GM23338 (cell line): ENCODE data around the gene CYP3A7. TPM values are rescaled to one million over a fixed set of nuclear protein-coding genes. Genes with fewer than 3 reads are reported as not detected.

Source experiments
- EZH2 ChIP-seq: fragments of 200-600 bp; sonication (generic); IDR thresholded peaks from one replicate; pipeline ENCODE4 v1.8.0; 2017; ENCODE audit warnings: antibody characterized with exemption, mild to moderate bottlenecking, low read depth; ENCODE audit not compliant: unreplicated experiment
- NANOG ChIP-seq: IDR thresholded peaks from 2 replicates; pipeline ENCODE4 v1.6.1; 2016; ENCODE audit warnings: antibody characterized with exemption, borderline replicate concordance
- POLR2AphosphoS5 ChIP-seq: IDR thresholded peaks from 2 replicates; pipeline ENCODE4 v1.6.1; 2016; ENCODE audit warnings: antibody characterized with exemption, low read depth
- REST ChIP-seq: IDR thresholded peaks from one replicate; pipeline ENCODE4 v1.6.1; 2018; ENCODE audit warnings: antibody characterized with exemption; ENCODE audit not compliant: unreplicated experiment
- ZNF331 ChIP-seq: fragments of 250-450 bp; sonication (Bioruptor Pico); IDR thresholded peaks from 2 replicates; pipeline ENCODE4 v1.5.0; 2020; ENCODE audit warnings: low read depth, mild to moderate bottlenecking, moderate library complexity
- ZNF462 ChIP-seq: fragments of 250-450 bp; sonication (Bioruptor Pico); IDR thresholded peaks from 2 replicates; pipeline ENCODE4 v1.5.0; 2020; ENCODE audit warnings: mild to moderate bottlenecking, moderate library complexity
- polyA plus RNA-seq: library from polyadenylated mRNA; unstranded; fragments of >200 nt; fragmentation: Nextera tagmentation; extraction: Ambion mirVana; gene quantifications from 2 replicates; pipeline ENCODE4 v1.2.1, GENCODE V29; 2016
- total RNA-seq: library from RNA; depleted of rRNA; stranded (reverse); fragments of >200 nt; shearing (Covaris generic); gene quantifications from 2 replicates; pipeline ENCODE4 v1.2.3, GENCODE V29; 2014

The CYP3A7 gene
- total and polyA plus RNA-seq, 2 experiments from 2014 or later = 0.19 TPM; not detected in 1

- no peak for TF ChIP-seq ZNF462 (CRISPR knock-in tag)
- TF ChIP-seq POLR2AphosphoS5 = no peak
- TF ChIP-seq EZH2 = no peak
- TF ChIP-seq NANOG = no peak
- no peak for TF ChIP-seq ZNF331
- no peak for TF ChIP-seq REST
These were observed 4.0 kb downstream of the CYP3A7 start (continued) for GRCh38 chr7:99730992-99731391.
